KMS-11 (cell line): ENCODE measurements around the gene SHISA8.

Experiments
- H2AFZ ChIP-seq: fragments of 200-600 bp; sonication (generic); 2 replicates; pipeline ENCODE4 v1.6.1; 2016; ENCODE audit warnings: antibody characterized with exemption, mixed run types, low read depth
- H3K27ac ChIP-seq: fragments of 200-600 bp; sonication (generic); 2 replicates; pipeline ENCODE4 v1.6.1; 2016; ENCODE audit warnings: mild to moderate bottlenecking, mixed run types
- H3K27me3 ChIP-seq: fragments of 200-600 bp; sonication (generic); 2 replicates; pipeline ENCODE4 v1.6.1; 2017; ENCODE audit warnings: mild to moderate bottlenecking, low read depth, mixed run types, moderate library complexity; ENCODE audit not compliant: insufficient read depth
- H3K36me3 ChIP-seq: fragments of 200-600 bp; sonication (generic); 2 replicates; pipeline ENCODE4 v1.6.1; 2017; ENCODE audit warnings: mild to moderate bottlenecking, mixed run types; ENCODE audit not compliant: insufficient read depth
- H3K4me1 ChIP-seq: fragments of 200-600 bp; sonication (generic); 2 replicates; pipeline ENCODE4 v1.6.1; 2016; ENCODE audit warnings: mild to moderate bottlenecking, low read depth, mixed run types; ENCODE audit not compliant: poor library complexity, severe bottlenecking
- H3K4me2 ChIP-seq: fragments of 200-600 bp; sonication (generic); 2 replicates; pipeline ENCODE4 v1.7.0; 2016; ENCODE audit warnings: mild to moderate bottlenecking, mixed run types
- H3K4me3 ChIP-seq: fragments of 200-600 bp; sonication (generic); IDR thresholded peaks from 2 replicates; pipeline ENCODE4 v1.6.1; 2017; ENCODE audit warnings: low read depth, low read length, mixed read lengths; ENCODE audit not compliant: insufficient read depth
- H3K79me2 ChIP-seq: fragments of 200-600 bp; sonication (generic); 2 replicates; pipeline ENCODE4 v1.6.1; 2016; ENCODE audit warnings: low read depth, mixed run types; ENCODE audit not compliant: insufficient read depth
- H3K9ac ChIP-seq: fragments of 200-600 bp; sonication (generic); 2 replicates; pipeline ENCODE4 v1.6.1; 2016; ENCODE audit warnings: mild to moderate bottlenecking, mixed run types
- H4K20me1 ChIP-seq: fragments of 200-600 bp; sonication (generic); 2 replicates; pipeline ENCODE4 v1.6.1; 2016; ENCODE audit warnings: mild to moderate bottlenecking, mixed run types; ENCODE audit not compliant: insufficient read depth
- CTCF ChIP-seq: fragments of 200-600 bp; sonication (generic); conservative IDR thresholded peaks from 2 replicates; pipeline ENCODE4 v1.6.1; 2017; ENCODE audit warnings: low read depth, mild to moderate bottlenecking, antibody characterized with exemption, low read length, moderate library complexity, mixed read lengths

Gene SHISA8

GRCh38 chr22:41947424-41948080, 32.7 kb upstream of the SHISA8 start:
- peak overlapping the region; percentile 84; the same call in 1 of the 2 replicates for H2AFZ ChIP-seq
- no peak for TF ChIP-seq CTCF
- no peaks in the 10 kb centered on the region for H4K20me1 ChIP-seq
- H3K79me2 ChIP-seq = peaks cover 27% of the 10 kb centered on the region
- no peaks in the 10 kb centered on the region for H3K27me3 ChIP-seq
- H3K36me3 ChIP-seq = no peaks in the 10 kb centered on the region
- H3K4me2 ChIP-seq = peak overlapping the region; percentile 81; the same call in 1 of the 2 replicates
- H3K9ac ChIP-seq = peak overlapping the region; percentile 89; the same call in 1 of the 2 replicates
- H3K4me1 ChIP-seq = peaks cover 22% of the 10 kb centered on the region
- no peak overlapping the region for H3K4me3 ChIP-seq
- peak overlapping the region; percentile 75; the same call in 1 of the 2 replicates for H3K27ac ChIP-seq

- TF ChIP-seq CTCF = no peak
- H3K9ac ChIP-seq = peak within 1 kb of the TSS; percentile 89
- H3K4me1 ChIP-seq = peaks cover 22% of the 10 kb centered on the region
- peak within 1 kb of the TSS; percentile 75 for H3K27ac ChIP-seq
- peaks cover 27% of the 10 kb centered on the region for H3K79me2 ChIP-seq
- H4K20me1 ChIP-seq = no peaks in the 10 kb centered on the region
- H3K4me3 ChIP-seq = no peak within 1 kb of the TSS
- peaks cover 3% of the 10 kb centered on the region; the same call in 1 of the 2 replicates for H3K36me3 ChIP-seq
- H3K4me2 ChIP-seq = peak within 1 kb of the TSS; percentile 81
- H3K27me3 ChIP-seq = no peaks in the 10 kb centered on the region
- peak within 1 kb of the TSS; percentile 84 for H2AFZ ChIP-seq
Measured at GRCh38 chr22:41946629-41947423, 32.0 kb upstream of the SHISA8 start, which contains the start of gene CENPM. Gene CENPM (minus strand): TSS chr22:41947152. CDS start chr22:41947076, 76 bp downstream.

- H3K4me2 ChIP-seq = no peak overlapping the region
- H3K79me2 ChIP-seq = peaks cover 35% of the 10 kb centered on the region
- no peak overlapping the region for H2AFZ ChIP-seq
- no peak overlapping the region for H3K27ac ChIP-seq
- TF ChIP-seq CTCF = no peak
- H4K20me1 ChIP-seq = peaks cover 4% of the 10 kb centered on the region; the same call in 1 of the 2 replicates
- H3K9ac ChIP-seq = no peak overlapping the region
- no peaks in the 10 kb centered on the region for H3K27me3 ChIP-seq
- H3K36me3 ChIP-seq = peaks cover 3% of the 10 kb centered on the region; the same call in 1 of the 2 replicates
- H3K4me1 ChIP-seq = peaks cover 30% of the 10 kb centered on the region
- H3K4me3 ChIP-seq = no peak overlapping the region
Measured at GRCh38 chr22:41943661-41944209, 28.9 kb upstream of the SHISA8 start.
